HepG2 (cell line): ENCODE measurements around the gene KSR1. TPM values are rescaled to one million over a fixed set of nuclear protein-coding genes. Genes with fewer than 3 reads are reported as not detected.

Experiments
- CENPT ChIP-seq: sonication (generic); formaldehyde crosslinking; IDR thresholded peaks from 2 replicates; pipeline ENCODE4 v1.8.0; 2022; ENCODE audit warnings: low read depth, mild to moderate bottlenecking, moderate library complexity, missing genetic modification reagents
- ESRRA ChIP-seq: sonication (generic); formaldehyde crosslinking; IDR thresholded peaks from 2 replicates; pipeline ENCODE4 v1.5.1; 2020; ENCODE audit warnings: mild to moderate bottlenecking, low read depth, missing genetic modification reagents
- MBD4 ChIP-seq: IDR thresholded peaks from 2 replicates; pipeline ENCODE4 v1.6.1; 2012; ENCODE audit warnings: low read length, inconsistent platforms, borderline replicate concordance
- NFKB2 ChIP-seq: sonication (generic); formaldehyde crosslinking; IDR thresholded peaks from 2 replicates; pipeline ENCODE4 v1.4.0; 2020; ENCODE audit warnings: missing genetic modification reagents, borderline replicate concordance
- TCF7 ChIP-seq: sonication (generic); IDR thresholded peaks from 2 replicates; pipeline ENCODE4 v1.6.1; 2016; ENCODE audit warnings: antibody characterized with exemption, low read depth
- ZBTB34 ChIP-seq: sonication (generic); formaldehyde crosslinking; IDR thresholded peaks from 2 replicates; pipeline ENCODE4 v1.8.0; 2022; ENCODE audit warnings: mild to moderate bottlenecking, missing genetic modification reagents
- ZNF451 ChIP-seq: sonication (generic); formaldehyde crosslinking; IDR thresholded peaks from 2 replicates; pipeline ENCODE4 v1.5.0; 2020; ENCODE audit warnings: mild to moderate bottlenecking, missing genetic modification reagents
- ZNF577 ChIP-seq: sonication (generic); formaldehyde crosslinking; IDR thresholded peaks from 2 replicates; pipeline ENCODE4 v1.4.0; 2020; ENCODE audit warnings: mild to moderate bottlenecking, low read depth, missing genetic modification reagents, borderline replicate concordance
- ZNF597 ChIP-seq: sonication (generic); formaldehyde crosslinking; IDR thresholded peaks from 2 replicates; pipeline ENCODE4 v1.5.0; 2020; ENCODE audit warnings: missing genetic modification reagents
- ZNF703 ChIP-seq: sonication (generic); formaldehyde crosslinking; IDR thresholded peaks from 2 replicates; pipeline ENCODE4 v1.5.1; 2020; ENCODE audit warnings: missing genetic modification reagents, mild to moderate bottlenecking, moderate library complexity, borderline replicate concordance
- ZNF737 ChIP-seq: sonication (generic); formaldehyde crosslinking; IDR thresholded peaks from 2 replicates; pipeline ENCODE4 v1.5.0; 2020; ENCODE audit warnings: missing genetic modification reagents, mild to moderate bottlenecking, borderline replicate concordance
- polyA plus RNA-seq, 8 experiments: library from polyadenylated mRNA; depleted of rRNA in 3 of 8; stranded (reverse) in 7 of 8; unstranded in 1 of 8; fragments of >200 nt; fragmentation: Illumina TruSeq in 4 of 8; extraction: Trizol in 4 of 8; gene quantifications; 2 replicates each; pipeline versions ENCODE4 v1.2.1 to v1.2.3, GENCODE V29; 2011 to 2016; ENCODE audit warnings: low read depth in 4 of 8, missing spikeins in 1 of 8, mixed read lengths in 1 of 8; ENCODE audit not compliant: insufficient read depth in 1 of 8
- total RNA-seq, 5 experiments: library from RNA; depleted of rRNA; stranded (reverse); fragments of >200 nt; fragmentation: Illumina TruSeq; extraction: Trizol; gene quantifications; 2 replicates each; pipeline ENCODE4 v1.2.3, GENCODE V29; 2016; ENCODE audit warnings: low read depth in 1 of 5
- TF ChIP-seq, protein P1 (sequence below): sonication (generic); formaldehyde crosslinking; IDR thresholded peaks from 2 replicates; pipeline ENCODE4 v1.5.1; 2020; ENCODE audit warnings: mild to moderate bottlenecking, missing genetic modification reagents, moderate library complexity
- TF ChIP-seq, protein P2 (sequence below): IDR thresholded peaks from 2 replicates; pipeline ENCODE4 v1.6.1; 2016; ENCODE audit warnings: low read depth, missing genetic modification reagents, missing compliant biosample characterization
- TF ChIP-seq, protein P3 (sequence below): sonication (generic); formaldehyde crosslinking; IDR thresholded peaks from 2 replicates; pipeline ENCODE4 v1.5.0; 2020; ENCODE audit warnings: missing genetic modification reagents, mild to moderate bottlenecking, borderline replicate concordance
- TF ChIP-seq, protein P4 (sequence below): IDR thresholded peaks from 2 replicates; pipeline ENCODE4 v1.6.1; 2016; ENCODE audit warnings: low read depth, borderline replicate concordance

Gene KSR1
- total and polyA plus RNA-seq, 2 of the 13 experiments (the other 11 are each of a cell fraction or from before 2014, with no cell fraction given), result 10.1 to 16.6 TPM

GRCh38 chr17:27558842-27559505, 102.7 kb downstream of the KSR1 start (continued):
- TF ChIP-seq, protein P1, sequence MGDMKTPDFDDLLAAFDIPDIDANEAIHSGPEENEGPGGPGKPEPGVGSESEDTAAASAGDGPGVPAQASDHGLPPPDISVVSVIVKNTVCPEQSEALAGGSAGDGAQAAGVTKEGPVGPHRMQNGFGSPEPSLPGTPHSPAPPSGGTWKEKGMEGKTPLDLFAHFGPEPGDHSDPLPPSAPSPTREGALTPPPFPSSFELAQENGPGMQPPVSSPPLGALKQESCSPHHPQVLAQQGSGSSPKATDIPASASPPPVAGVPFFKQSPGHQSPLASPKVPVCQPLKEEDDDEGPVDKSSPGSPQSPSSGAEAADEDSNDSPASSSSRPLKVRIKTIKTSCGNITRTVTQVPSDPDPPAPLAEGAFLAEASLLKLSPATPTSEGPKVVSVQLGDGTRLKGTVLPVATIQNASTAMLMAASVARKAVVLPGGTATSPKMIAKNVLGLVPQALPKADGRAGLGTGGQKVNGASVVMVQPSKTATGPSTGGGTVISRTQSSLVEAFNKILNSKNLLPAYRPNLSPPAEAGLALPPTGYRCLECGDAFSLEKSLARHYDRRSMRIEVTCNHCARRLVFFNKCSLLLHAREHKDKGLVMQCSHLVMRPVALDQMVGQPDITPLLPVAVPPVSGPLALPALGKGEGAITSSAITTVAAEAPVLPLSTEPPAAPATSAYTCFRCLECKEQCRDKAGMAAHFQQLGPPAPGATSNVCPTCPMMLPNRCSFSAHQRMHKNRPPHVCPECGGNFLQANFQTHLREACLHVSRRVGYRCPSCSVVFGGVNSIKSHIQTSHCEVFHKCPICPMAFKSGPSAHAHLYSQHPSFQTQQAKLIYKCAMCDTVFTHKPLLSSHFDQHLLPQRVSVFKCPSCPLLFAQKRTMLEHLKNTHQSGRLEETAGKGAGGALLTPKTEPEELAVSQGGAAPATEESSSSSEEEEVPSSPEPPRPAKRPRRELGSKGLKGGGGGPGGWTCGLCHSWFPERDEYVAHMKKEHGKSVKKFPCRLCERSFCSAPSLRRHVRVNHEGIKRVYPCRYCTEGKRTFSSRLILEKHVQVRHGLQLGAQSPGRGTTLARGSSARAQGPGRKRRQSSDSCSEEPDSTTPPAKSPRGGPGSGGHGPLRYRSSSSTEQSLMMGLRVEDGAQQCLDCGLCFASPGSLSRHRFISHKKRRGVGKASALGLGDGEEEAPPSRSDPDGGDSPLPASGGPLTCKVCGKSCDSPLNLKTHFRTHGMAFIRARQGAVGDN, result peak; percentile 77
- TF ChIP-seq ZNF451 (CRISPR knock-in tag) (no peak), NFKB2 (no peak), MBD4 (no peak), ZNF577 (CRISPR knock-in tag) (no peak), ZNF737 (CRISPR knock-in tag) (no peak), CENPT (CRISPR knock-in tag) (no peak), ZNF703 (CRISPR knock-in tag) (no peak), ZBTB34 (no peak; the same call in 1 of the 2 replicates), ZNF597 (CRISPR knock-in tag) (no peak), ESRRA (CRISPR knock-in tag) (peak; percentile 56; the same call in 1 of the 2 replicates), TCF7 (peak; percentile 38; the same call in 1 of the 2 replicates)
- TF ChIP-seq, protein P2, sequence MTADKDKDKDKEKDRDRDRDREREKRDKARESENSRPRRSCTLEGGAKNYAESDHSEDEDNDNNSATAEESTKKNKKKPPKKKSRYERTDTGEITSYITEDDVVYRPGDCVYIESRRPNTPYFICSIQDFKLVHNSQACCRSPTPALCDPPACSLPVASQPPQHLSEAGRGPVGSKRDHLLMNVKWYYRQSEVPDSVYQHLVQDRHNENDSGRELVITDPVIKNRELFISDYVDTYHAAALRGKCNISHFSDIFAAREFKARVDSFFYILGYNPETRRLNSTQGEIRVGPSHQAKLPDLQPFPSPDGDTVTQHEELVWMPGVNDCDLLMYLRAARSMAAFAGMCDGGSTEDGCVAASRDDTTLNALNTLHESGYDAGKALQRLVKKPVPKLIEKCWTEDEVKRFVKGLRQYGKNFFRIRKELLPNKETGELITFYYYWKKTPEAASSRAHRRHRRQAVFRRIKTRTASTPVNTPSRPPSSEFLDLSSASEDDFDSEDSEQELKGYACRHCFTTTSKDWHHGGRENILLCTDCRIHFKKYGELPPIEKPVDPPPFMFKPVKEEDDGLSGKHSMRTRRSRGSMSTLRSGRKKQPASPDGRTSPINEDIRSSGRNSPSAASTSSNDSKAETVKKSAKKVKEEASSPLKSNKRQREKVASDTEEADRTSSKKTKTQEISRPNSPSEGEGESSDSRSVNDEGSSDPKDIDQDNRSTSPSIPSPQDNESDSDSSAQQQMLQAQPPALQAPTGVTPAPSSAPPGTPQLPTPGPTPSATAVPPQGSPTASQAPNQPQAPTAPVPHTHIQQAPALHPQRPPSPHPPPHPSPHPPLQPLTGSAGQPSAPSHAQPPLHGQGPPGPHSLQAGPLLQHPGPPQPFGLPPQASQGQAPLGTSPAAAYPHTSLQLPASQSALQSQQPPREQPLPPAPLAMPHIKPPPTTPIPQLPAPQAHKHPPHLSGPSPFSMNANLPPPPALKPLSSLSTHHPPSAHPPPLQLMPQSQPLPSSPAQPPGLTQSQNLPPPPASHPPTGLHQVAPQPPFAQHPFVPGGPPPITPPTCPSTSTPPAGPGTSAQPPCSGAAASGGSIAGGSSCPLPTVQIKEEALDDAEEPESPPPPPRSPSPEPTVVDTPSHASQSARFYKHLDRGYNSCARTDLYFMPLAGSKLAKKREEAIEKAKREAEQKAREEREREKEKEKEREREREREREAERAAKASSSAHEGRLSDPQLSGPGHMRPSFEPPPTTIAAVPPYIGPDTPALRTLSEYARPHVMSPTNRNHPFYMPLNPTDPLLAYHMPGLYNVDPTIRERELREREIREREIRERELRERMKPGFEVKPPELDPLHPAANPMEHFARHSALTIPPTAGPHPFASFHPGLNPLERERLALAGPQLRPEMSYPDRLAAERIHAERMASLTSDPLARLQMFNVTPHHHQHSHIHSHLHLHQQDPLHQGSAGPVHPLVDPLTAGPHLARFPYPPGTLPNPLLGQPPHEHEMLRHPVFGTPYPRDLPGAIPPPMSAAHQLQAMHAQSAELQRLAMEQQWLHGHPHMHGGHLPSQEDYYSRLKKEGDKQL (CRISPR knock-in tag), result no peak
- TF ChIP-seq, protein P3, sequence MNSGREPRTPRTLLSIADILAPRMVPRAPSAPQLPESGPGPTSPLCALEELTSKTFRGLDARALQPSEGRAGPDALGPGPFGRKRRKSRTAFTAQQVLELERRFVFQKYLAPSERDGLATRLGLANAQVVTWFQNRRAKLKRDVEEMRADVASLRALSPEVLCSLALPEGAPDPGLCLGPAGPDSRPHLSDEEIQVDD (CRISPR knock-in tag), result no peak
- TF ChIP-seq, protein P4, sequence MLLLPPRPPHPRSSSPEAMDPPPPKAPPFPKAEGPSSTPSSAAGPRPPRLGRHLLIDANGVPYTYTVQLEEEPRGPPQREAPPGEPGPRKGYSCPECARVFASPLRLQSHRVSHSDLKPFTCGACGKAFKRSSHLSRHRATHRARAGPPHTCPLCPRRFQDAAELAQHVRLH, result no peak
